Limb (tissue), 2 donors: Measurements from ENCODE around the gene GRIK4.

Source experiments
- DNase-seq, 2 donors: peaks; one replicate each; pipeline ENCODE4 v3.0.0-alpha.2; 2016; ENCODE audit errors: extremely low spot score in 2 of 2

GRIK4 gene

GRCh38 chr11:120663142-120663541 lies 151.6 kb downstream of the GRIK4 start:
- no peak for DNase-seq

- no peak for DNase-seq
These were observed 154.6 kb downstream of the GRIK4 start for GRCh38 chr11:120666121-120666639.

- no peak for DNase-seq
These were observed 155.7 kb downstream of the GRIK4 start for GRCh38 chr11:120667281-120667680.

- DNase-seq, result no peak
These were observed 156.4 kb downstream of the GRIK4 start for GRCh38 chr11:120667934-120668333.

GRCh38 chr11:120668537-120668936 lies 157.0 kb downstream of the GRIK4 start:
- DNase-seq, result no peak

- DNase-seq, result peak; percentile 30 to 46
These were observed 163.0 kb downstream of the GRIK4 start for GRCh38 chr11:120674542-120674941.

GRCh38 chr11:120675171-120675570 lies 163.6 kb downstream of the GRIK4 start:
- DNase-seq, result peak in 1 of 2 donors; percentile 35

GRCh38 chr11:120676991-120677390 lies 165.4 kb downstream of the GRIK4 start:
- no peak for DNase-seq

- no peak for DNase-seq
These were observed 168.8 kb downstream of the GRIK4 start for GRCh38 chr11:120680322-120680721.

GRCh38 chr11:120681434-120682331 lies 170.1 kb downstream of the GRIK4 start:
- DNase-seq, result no peak

- no peak for DNase-seq
These were observed 170.7 kb downstream of the GRIK4 start for GRCh38 chr11:120682332-120682649.

- DNase-seq, result no peak
These were observed 171.3 kb downstream of the GRIK4 start for GRCh38 chr11:120682866-120683265.

- no peak for DNase-seq
These were observed 175.0 kb downstream of the GRIK4 start for GRCh38 chr11:120686516-120686915.

- no peak for DNase-seq
These were observed 176.6 kb downstream of the GRIK4 start for GRCh38 chr11:120688163-120688562.

- no peak for DNase-seq
These were observed 178.2 kb downstream of the GRIK4 start for GRCh38 chr11:120689596-120690275.

- DNase-seq, result no peak
These were observed 178.9 kb downstream of the GRIK4 start for GRCh38 chr11:120690406-120690805.

- no peak for DNase-seq
These were observed 183.2 kb downstream of the GRIK4 start for GRCh38 chr11:120694726-120695125.

GRCh38 chr11:120695426-120695825 lies 183.9 kb downstream of the GRIK4 start:
- DNase-seq, result no peak

- no peak for DNase-seq
These were observed 184.4 kb downstream of the GRIK4 start for GRCh38 chr11:120695939-120696338.

GRCh38 chr11:120696597-120697218 lies 185.2 kb downstream of the GRIK4 start:
- DNase-seq, result no peak

GRCh38 chr11:120698918-120699317 lies 187.4 kb downstream of the GRIK4 start:
- no peak for DNase-seq

- no peak for DNase-seq
These were observed 191.1 kb downstream of the GRIK4 start for GRCh38 chr11:120702656-120703055.
